Astrocyte of the hippocampus (primary cell): ENCODE measurements around the gene TRPV5.

ENCODE experiments used
- DNase-seq: peaks from one replicate; pipeline ENCODE4 v3.0.0; 2011; ENCODE audit warnings: low read depth, low spot score

TRPV5 gene

GRCh38 chr7:142886866-142887265 lies 46.7 kb downstream of the TRPV5 start:
- no peak for DNase-seq

GRCh38 chr7:142885311-142886230 lies 48.0 kb downstream of the TRPV5 start, which contains the start of gene TRPV6:
Gene TRPV6, minus strand, starts transcription at chr7:142885745.
- no peak for DNase-seq

- DNase-seq = no peak
These were observed 49.3 kb downstream of the TRPV5 start for GRCh38 chr7:142884286-142884640.

GRCh38 chr7:142883571-142884285 lies 49.8 kb downstream of the TRPV5 start:
- DNase-seq = no peak

- DNase-seq = no peak
These were observed 50.4 kb downstream of the TRPV5 start for GRCh38 chr7:142883145-142883544.

GRCh38 chr7:142882338-142882678 lies 51.2 kb downstream of the TRPV5 start:
- no peak for DNase-seq

GRCh38 chr7:142881586-142882337 lies 51.8 kb downstream of the TRPV5 start:
- no peak for DNase-seq

- DNase-seq = peak; percentile 31
These were observed 52.6 kb downstream of the TRPV5 start for GRCh38 chr7:142880876-142881505.

- DNase-seq = no peak
These were observed 54.5 kb downstream of the TRPV5 start for GRCh38 chr7:142879060-142879459.

- DNase-seq = no peak
These were observed 55.2 kb downstream of the TRPV5 start for GRCh38 chr7:142878315-142878714.

GRCh38 chr7:142876991-142877910 lies 56.3 kb downstream of the TRPV5 start:
- no peak for DNase-seq

- no peak for DNase-seq
These were observed 57.1 kb downstream of the TRPV5 start for GRCh38 chr7:142876236-142876960.

GRCh38 chr7:142875456-142875855 lies 58.1 kb downstream of the TRPV5 start:
- no peak for DNase-seq

GRCh38 chr7:142874837-142875236 lies 58.7 kb downstream of the TRPV5 start:
- no peak for DNase-seq

GRCh38 chr7:142874409-142874808 lies 59.1 kb downstream of the TRPV5 start:
- DNase-seq = no peak

- no peak for DNase-seq
These were observed 59.7 kb downstream of the TRPV5 start for GRCh38 chr7:142873871-142874270.

GRCh38 chr7:142873281-142873784 lies 60.2 kb downstream of the TRPV5 start:
- DNase-seq = peak; percentile 5

- DNase-seq = no peak
These were observed 61.4 kb downstream of the TRPV5 start for GRCh38 chr7:142872106-142872675.
